Left hindlimb (tissue), 1 donor: ENCODE results near the gene S100B.
"Not testable (repeated sequence)": the region's sequence is repeated elsewhere in the genome, so short reads cannot be mapped to it uniquely, and the experiment has no call there.

Experiments
- DNase-seq: peaks from one replicate; pipeline ENCODE4 v3.0.0-alpha.2; 2018

Gene S100B

DNA sequence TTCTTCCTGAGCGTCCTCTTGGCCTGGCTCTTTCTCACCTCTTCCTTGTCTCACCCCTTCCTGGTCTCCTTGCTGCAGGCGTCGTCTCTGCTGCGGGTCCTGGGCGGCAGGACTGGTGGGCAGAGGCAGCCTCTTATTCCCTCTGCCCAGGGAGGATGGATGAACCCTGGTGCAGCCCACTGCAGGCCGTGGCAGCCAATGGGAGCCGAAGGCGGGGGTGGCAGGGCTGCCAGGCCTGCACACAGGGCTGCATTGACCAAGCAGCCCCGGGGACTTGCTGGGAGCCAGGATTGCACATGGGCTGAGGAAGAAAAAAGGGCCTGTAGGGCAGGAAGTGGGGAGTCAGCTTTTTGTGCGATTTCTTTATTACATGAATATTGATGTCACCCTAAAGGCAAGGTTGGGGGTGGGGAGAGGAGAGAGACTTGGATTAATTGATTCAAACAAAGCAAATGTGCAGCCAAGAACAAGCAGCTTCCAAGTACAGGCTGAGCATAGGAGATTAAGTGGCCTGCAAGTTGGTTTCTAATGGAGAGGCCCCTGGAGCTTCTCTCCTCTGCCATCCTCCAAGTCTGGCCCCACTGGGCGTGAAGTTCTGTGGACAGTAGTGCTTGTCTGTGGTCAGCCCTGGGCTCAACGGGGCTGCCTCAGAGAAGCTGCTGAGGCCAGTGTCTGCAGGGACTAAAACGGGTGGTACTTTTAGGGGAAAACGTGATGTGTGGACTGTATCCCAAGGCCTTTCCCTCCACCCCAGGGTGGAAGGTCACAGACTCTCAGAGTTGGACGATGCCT, at the start of gene S100B:
Gene S100B, minus strand, starts transcription at position 108 of the 792 bp plus-strand sequence. CDS start 2,667 bp downstream, outside the sequence.
- peak; percentile 75 for DNase-seq

DNA sequence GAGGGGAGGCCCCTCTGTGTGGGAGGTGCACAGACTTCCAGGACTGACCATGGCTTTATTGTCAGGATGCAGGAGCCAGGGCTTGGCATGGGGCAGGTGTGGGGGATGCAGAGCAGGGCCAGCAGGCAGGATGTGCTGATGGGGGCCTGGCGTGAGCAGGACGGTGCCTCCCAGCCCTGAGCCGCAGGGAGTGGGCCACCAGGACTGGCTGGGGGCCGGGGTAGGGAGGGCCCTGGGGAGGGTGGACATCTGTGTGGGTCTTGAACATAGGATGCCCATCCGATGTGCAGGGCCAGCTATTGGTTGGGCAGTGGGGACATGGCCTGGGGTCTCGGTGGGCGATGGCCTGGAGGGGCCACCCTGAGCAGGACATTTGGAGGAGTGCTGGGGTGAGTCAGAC, 46.2 kb upstream of the S100B start:
- no peak for DNase-seq

DNA sequence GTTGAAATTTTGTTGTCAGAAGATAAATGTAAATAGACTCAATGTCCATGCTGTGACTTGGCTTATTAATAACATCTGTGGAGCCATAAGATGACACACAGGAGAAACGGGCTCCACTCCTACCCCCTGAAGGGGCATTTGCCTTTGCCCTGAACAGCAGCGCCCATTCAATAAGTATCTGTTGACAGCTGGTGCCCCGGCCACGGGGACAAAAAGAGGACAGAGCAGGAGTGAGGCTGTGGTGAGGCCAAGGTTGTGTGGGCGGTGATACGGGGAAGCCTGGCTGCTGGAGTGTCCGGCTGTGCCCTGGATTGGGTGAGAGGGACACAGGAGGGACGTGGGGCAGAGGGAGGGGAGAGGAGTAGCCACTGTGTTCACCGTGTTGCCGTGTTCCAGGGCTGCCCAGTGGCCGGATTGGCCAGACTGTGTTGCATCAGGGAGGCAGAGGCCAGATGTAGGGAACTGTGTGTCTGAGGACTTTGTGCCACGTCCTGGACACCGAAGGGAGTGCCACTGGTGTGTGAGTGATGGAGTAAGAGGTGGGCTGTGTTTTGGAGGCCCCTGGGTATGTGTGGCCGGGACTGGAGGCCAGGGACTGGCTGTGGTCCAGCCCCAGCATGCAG, 45.7 kb upstream of the S100B start:
- DNase-seq = no peak

DNA sequence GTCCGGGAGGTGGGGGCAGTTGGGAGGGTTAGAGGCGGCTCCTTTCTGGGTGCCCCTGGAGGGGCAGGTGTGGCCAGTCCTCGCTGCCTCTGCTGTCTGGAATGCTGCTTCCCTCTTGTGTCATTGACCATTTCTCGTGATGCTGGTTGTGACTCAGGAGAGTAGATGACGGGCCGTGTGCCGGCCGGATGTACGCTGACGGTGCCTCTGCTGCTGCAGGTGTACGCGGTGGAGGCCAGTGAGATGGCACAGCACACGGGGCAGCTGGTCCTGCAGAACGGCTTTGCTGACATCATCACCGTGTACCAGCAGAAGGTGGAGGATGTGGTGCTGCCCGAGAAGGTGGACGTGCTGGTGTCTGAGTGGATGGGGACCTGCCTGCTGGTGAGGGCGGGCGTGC, 44.5 kb upstream of the S100B start:
- no peak for DNase-seq

DNA sequence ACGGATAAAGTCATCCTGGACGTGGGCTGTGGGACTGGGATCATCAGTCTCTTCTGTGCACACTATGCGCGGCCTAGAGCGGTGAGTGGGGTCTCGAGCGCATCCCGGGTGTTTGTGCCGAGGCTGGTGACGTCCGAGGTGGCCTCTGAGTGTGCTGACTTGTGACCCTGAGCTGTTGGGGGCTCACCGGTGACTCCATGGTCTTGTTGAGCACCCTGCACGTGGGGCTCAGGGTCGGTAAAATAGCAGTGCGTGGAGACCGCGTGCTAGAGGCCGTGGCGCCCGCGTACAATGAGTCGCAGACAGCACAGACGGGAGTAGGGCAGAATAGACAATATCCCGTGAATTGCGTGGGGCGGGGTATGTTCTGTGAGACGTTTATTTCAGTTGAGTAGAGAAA, 43.7 kb upstream of the S100B start:
- DNase-seq = no peak

DNA sequence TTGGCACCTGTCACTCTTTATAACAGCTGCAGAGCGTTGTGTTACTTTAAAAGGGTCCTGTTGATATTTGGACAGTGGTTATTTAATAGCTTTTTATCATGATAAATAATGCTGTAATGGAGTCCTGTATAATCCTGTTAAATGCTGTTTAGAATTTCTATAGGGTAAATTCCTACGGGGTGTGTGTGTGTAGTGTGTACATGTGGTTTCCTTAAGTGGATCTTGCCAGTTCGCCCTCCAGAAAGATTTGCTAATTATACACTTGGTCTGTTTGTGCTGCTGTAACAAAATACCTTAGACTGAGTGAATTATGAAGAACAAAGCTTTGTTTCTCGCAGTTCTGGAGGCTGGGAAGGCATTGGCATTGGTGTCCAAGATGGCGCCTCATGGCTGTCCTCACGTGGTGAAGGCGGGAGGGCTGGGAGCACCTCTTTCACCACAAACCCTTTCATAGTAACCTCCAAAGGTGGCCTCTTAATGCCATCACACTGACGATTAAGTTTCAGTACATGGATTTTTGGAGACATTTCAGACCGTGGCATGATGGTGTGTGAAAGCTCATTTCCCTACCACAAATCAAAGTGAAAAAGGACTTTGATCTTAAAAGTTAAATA, 41.8 kb upstream of the S100B start:
- no peak for DNase-seq

DNA sequence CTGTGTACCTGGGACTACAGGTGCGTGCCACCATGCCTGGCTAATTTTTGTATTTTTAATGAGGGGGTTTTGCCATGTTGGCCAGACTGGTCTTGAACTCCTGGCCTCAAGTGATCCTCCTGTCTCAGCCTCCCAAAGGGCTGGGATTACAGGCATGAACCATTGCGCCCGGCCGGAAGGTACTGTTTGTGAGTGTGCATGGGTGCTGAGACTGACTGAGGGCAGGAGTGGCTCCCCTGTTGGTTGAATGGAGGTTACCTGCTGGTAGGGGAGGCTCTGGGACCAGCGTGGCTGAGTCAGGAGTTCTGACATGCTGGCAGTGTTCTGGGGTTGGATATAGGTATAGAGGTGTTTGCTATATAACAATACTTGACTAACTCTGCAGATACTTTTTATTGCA, 41.0 kb upstream of the S100B start:
- no peak for DNase-seq

DNA sequence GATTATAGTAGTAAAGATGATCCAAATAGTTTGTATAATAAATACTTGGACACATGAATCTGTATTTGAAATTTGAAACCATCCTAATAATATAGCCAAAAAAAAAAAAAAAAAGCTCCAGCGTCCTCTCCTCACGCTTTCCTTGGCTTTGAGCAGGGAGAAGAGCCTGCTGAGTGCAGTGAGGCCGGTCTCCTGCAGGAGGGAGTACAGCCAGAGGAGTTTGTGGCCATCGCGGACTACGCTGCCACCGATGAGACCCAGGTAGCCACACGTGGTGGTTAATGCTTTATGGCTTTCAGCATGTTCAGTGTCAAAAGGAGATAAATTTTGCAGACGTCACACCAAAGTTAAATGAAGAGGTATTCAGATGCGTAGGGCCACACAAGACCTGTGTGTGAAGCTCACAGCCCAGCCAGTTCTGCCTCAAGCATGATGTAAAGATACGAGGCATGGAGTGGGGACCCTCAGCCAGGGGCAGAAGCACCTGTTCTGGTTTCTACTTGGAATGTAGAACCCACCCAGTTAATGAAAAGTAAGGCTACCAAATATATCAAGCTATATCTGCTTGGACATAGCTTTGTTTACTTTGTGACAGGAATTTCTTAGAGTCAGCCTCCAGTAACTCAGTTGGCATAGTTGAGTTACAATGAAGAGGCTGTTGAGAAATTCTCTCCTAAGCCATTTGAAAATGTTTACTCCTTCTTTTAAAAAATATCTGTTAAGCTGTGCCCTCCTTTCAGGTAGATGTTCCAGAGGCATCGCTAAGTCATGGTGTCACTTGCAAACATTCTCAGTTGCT, 38.7 kb upstream of the S100B start:
- DNase-seq = no peak

DNA sequence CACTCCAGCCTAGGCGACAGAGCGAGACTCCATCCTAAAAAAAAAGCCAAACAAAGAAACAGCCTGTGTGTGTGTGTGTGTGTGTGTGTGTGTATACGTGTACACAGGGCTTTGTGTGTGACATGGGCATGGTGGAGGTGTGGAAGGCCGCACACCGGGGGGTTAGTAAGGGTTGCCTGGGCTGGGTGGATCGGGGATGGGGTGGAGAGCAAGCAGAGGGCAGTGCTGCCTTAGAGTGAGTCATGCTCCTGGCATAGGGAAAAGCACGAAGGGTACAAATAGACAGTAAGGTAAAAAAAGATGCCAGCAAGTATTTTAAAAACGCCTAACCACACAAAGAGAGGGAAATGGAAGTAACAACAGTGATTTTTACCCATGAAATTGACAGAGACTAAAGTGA, 36.8 kb upstream of the S100B start:
- DNase-seq = no peak

DNA sequence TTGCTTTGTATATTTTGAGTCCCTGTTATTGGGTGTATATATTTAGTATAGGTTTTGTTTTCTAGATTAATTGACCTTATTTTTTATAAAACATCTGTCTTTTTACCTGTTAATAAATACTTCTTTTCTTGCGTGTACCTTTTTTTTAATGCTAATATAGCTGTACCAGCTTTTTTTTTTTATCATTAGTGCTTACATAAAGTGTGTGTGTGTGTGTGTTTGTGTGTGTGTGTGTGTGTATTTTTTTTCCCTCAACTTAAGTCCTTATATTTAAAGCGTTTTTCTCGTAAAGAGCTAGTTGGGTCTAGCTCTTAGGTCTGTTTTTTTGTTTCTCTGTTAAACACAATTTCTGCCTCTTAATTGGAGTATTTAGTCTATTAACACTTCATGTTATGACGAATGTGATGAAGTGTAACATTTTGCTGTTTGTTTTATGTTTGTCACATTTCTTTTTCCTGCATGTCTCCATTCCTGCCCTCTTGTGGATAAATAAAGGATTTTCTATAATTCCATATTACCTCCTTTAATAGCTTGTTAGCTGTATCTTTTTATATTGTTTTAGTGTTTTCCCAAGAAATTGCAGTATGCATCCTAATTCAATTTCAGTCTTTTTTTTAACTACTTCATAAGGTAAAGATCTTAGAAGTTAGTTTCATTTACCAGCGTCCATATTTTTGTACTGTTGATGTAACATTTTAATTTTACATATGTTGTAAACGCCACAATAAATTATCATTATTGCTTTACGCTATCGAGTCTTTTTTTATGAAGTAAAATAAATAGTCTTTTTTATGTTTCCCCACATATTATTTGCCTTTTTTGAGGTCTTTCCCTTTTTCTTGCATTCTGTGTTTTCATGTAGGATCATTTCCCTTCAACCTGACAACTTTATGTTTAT, 34.9 kb upstream of the S100B start:
- DNase-seq = no peak

DNA sequence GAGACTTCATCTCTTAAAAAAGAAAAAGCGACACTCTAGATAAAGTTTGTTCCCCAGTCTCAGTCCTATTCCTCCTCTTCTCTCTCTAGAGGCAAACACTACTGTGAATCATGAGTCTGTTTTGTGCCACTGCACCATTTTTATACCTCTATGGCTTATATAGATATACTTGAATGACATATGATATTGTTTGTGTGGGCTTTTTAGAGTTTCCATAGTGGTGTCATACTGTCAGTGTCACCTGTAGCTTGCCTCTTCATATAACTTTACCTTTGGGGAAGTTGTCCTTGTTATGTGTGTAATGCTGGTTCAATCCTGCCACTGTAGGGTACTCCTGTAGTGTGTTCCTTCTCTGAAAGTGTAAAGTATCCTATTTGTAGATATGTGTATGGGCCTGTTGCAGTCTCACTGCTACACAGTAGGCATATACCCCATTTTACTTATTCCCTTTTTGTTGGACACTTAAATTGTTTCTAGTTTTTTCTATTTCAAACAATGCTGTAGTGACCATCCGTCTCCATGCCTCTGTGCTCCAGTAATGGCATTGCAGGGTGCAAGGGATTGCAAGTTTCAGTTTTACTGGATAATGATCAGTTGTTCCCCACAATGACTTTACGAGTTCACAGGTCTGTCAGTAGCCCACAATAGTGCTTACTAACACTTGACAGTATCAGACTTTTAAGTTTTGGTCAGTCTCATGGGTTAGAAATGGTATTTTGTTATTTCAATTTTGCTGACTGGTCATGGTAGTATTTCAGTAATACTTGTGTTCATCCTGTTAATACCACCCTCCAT, 33.3 kb upstream of the S100B start:
- DNase-seq = no peak

DNA sequence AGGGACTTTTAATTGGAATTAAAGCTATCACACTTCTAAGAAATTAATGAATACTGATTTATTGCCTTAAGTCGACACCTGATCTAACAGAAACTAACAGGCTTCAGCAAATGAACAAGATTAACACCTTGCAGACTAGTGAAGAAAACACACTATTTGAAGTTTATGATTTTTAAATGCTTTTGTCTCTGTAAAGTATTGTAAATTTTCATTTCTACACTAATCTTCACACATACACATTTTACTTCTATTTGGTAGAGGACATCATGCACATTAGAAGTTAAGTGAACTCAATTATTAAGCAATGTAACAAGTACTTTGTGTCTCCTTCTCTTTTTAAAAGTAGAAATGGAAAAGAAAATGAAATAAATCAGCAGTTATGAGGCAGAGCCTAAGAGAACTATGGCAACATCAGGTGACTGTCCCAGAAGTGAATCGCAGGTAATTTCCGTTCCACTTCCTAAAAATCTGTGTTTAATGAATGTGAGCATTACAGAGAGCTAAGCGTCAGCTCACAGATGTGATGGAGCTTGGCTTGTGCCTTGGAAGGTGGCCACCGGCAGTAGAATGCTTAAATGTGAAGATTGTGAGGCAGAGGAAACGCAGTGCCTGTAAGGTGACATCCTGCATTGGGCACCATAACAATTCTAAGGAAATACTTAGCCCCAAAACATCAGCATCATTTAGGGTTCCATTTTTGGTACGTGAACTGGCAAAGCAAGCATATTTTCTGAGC, 31.8 kb upstream of the S100B start:
- no peak for DNase-seq

DNA sequence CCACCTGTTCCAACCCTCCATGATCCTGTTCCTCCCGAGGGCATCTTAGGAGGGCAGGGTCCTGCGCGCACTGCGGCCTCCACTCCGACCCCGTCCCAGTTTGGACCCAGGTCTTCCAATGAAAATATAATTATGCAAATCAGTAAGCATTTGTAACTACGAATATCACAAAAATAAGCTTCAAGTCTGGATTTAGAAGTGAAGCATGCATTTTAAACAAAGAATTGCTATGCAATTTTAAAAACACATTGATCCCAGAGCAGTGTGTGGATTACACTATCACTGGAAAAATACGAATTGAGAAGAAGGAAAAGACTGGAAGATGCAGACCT, 31.3 kb upstream of the S100B start:
- no peak for DNase-seq

DNA sequence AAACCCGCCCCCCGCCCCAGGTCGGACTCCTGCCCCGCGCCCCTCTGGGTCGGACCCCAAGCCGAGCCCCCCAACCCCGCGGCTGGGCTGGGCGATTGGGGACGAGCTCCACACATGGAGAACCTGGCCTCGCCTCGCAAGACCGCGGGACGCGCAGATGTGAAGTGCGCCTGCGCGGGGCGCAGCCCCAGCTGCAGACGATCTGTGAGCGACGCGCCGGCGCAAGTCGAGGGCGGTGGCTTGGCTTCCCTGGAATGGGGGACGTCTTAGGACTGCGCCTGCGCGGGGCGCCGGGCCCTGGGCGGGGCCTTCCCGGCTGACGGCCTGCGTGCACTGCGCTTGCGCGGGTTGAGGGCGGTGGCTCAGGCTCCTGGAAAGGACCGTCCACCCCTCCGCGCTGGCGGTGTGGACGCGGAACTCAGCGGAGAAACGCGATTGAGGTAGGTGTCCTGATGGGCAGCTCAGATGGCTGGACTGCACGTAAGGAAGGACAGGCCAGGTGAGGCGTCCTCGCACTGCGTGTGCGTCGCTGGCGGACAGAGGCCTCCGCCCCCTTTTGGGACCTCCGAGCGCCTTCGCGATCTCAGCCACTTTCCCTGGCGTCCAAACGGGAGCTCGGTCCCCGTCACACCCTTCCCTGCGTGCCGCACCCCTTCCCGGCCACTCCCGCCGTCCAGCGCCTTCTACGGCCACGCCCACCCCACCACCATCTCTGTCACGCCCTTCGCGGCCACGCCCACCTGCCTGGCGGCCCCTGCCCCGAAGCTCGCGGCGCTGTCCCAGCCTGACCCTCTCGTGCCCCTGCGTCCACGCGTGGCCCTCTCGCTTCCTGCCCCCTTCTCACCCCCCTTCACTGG, 30.7 kb upstream of the S100B start, which contains the start of gene PRMT2:
Gene PRMT2, plus strand, starts transcription at position 351 of the 857 bp plus-strand sequence. CDS start 1,278 bp downstream, outside the sequence.
- DNase-seq = peak; percentile 99

DNA sequence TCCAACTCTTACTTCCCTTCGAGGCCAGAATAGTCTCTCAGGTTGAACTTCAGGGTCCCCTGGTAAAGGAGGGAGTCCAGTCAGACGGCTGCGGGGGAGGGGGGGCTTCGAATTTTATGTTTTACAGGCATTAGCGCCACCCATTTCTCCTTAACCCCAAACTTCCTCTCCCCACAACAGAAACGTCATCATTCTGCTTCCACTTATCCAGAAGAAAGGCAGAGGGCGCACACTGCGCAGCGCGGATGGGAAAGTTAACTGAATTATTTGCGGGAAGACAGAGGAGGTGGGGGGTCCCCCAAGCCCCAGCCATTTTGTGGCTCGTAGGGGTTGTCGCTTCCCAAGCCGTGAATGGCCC, 30.1 kb upstream of the S100B start:
- peak; percentile 94 for DNase-seq

DNA sequence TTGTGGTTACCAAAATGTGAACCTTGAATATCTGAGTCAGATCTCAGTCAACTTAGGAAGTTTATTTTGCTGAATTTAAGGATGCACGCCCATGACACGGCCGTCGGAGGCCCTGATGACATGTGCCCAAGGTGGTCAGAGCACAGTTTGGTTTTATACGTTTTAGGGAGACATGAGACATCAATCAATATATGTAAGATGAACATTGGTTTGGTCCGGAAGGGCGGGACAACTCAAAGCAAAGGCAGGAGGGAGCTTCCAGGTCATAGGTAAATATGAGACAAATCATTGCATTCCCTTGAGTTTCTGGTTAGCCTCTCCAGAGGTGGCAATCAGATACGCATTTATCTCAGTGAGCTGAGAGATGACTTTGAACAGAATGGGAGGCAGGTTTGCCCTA, 29.5 kb upstream of the S100B start:
- no peak for DNase-seq

DNA sequence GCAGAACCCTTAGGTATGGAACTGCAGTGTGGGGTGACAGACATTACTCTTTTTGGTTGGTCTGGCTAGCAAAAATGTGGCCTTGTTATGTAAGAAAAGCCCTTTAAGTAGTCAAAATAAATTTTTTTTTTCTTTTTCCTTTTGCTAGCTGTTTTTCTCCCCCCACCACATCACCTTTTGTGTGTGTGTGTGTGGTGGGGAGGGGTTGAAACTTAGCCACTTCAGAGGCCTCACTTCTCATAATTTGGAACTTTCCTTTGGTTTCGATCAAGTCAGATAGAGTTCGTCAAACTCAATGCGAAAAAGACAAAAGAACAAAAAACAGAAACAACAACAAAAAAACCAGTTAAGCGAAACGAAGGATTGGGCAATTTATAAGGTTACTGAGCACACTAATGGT, 28.7 kb upstream of the S100B start:
- no peak for DNase-seq

DNA sequence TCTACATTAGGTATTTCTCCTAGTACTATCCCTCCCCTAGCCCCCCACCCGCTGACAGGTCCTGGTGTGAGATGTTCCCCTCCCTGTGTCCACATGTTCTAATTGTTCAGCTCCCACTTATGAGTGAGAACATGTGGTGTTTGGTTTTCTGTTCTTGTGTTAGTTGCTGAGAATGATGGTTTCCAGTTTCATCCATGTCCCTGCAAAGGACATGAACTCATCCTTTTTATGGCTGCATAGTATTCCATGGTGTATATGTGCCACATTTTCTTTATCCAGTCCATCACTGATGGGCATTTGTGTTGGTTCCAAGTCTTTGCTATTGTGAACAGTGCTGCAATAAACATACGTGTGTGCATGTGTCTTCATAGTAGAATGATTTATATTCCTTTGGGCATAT, 26.0 kb upstream of the S100B start:
- not testable (repeated sequence) for DNase-seq

DNA sequence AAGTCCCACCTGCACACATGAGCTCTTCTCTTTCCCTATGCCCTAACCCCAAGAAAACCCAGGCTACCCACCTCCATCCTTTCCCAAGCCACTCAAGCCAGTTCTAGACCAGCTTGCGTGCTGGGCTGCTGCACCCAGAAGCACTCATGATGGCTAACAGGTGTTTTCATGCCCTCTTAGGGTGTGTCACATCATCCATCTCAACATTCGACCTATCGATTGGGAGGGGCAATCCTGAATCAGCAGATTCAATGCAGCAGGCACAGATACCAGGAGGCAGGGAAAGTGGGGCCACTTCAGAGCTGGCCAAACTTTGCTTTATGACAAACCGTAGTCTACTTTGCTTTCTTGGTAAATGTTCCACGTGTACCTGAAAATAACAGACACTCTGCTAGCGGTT, 24.0 kb upstream of the S100B start:
- no peak for DNase-seq

DNA sequence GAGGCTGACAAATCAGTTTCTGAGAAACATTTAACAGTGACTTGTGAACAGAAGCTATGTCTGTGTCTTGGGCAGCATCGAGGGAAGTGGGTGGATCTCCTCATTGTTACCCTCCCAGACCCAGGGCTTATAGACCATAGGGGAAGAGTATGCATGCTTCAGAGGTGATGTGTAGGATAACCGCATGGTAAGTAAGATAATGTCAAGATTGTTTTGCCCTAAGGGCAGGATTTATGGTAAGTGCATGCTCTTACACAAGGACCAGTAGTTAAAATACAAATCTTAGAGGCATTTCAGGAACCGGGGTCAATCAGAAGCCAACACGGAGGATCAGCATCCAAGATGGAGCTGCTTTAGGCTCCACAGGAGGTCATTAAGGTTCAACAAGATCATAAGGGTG, 22.8 kb upstream of the S100B start:
- DNase-seq = no peak
